NCI-H1436 (cell line): Measurements from ENCODE around the gene ZNF575.

Experiments used
- DNase-seq: peaks from one replicate; lab custom pipeline; 2025; lab: John Stamatoyannopoulos, UW

The ZNF575 gene

DNA sequence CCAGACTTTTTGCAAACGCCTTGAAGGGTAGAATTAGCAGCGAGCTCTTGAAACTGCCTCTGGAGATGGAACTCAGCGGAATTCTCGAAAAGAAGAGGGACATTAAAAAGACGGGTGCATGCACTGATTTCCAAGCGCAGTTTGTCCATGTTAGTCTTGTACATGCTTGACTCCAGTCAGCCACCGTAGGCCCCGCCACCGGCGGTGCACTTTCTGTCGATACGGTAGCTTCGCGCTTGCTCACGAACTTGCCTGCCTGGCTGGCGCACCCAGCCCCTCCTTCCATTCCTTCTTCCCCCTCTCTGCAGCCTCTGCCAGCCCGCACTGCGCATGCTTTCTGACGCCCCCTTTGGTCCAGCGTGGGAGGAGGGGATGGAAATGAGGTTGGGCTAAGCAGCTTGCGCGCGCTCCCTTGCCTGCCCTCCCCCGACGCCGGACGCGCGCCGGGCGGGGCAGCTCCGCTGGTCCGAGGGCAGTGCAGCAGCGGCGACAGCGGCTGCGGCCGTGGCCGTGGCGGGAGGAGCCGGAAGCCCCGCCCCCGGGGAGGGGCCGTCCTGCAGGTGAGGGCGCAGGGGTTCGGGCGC is at the start of gene ZNF575:
Gene ZNF575 (plus strand): TSS at position 227 of the 584 bp plus-strand sequence. CDS start 1,235 bp downstream, outside the sequence.
- peak; percentile 86 for DNase-seq

GRCh38 chr19:43483281-43483680 is 49.7 kb upstream of the ZNF575 start:
- DNase-seq: no peak

DNA sequence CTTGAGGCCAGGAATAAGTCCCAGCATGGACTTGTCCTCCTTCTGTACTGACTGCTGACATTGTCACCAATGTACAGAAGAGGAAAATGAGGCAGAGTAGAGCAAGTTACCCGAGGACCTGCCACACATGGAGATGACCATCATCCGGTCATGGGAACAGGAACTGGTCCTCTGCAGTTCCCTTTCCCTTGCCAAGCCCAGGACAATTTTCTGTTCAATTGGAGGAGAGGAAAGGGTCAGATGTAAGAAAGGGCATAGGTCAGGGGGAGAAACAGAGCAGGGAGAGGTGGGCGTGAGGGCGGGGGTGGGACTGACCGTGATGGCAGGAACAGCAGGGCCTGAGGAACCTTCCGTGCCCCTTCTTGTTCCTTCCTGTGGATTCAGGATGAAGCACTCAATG is 47.0 kb upstream of the ZNF575 start:
- no peak for DNase-seq

DNA sequence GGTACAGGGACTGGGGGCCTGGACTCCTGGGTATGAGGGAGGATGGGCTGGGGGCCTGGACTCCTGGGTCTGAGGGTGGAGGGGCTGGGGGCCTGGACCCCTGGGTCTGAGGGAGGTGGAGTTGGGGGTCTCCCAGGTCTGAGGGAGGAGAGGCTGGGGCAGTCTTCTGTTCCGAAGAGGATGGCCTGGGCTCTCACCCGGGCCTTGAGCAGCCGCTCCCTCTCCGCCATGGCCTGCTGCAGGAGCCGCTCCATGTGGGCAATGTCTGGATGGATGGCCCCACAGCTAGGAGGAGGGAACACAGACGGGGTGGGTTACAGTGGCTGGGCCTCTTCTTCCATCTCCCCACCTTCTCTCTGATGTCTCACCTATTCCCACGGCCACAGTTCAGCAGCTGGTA is 46.6 kb upstream of the ZNF575 start:
- no peak for DNase-seq

DNA sequence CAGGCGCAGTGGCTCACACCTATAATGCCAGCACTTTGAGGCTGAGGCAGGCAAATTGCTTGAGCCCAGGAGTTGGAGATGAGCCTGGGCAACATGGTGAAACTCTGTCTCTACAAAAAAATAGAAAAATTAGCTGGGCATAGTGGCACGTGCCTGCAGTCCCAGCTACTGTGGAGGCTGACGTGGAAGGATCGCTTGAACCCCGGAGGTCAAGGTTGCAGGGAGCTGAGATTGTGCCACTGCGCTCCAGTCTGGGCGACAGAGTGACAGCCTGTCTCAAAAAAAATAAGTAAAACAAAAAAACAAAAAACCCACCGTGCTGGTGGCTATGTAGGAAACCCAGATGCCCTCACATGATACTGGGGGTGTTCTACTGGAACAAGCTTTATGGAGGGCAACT is 44.8 kb upstream of the ZNF575 start:
- DNase-seq: no peak

- no peak for DNase-seq
These were observed 43.7 kb upstream of the ZNF575 start for GRCh38 chr19:43489310-43489709.

DNA sequence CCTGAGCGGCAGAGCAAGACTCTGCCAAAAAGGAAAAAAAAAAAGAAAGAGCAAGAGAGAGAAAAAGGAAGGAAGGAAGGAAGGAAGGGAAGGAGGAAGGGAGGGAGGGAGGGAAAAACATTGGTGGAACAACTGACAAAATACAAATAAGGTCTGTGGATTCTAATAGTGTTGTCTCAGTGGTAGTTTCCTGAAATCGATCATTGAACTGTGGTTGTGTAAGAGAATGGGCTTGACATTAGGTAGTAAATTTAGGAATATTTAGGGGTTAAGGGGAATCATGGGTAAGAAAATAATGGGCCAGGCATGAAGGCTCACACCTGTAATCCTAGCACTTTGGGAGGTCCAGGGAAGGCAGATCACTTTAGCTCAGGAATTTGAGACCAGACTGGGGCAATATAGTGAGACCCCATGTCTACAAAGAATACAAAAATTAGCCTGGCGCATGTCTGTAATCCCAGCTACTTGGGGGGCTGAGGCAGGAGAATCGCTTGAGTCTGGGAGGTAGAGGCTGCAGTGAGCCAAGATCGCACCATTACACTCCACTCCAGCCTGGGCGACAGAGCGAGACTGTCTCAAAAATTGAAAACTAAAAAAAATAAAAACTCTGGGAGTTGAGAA is 42.9 kb upstream of the ZNF575 start:
- no peak for DNase-seq

GRCh38 chr19:43490759-43491158 is 42.2 kb upstream of the ZNF575 start:
- no peak for DNase-seq

GRCh38 chr19:43495082-43495481 is 37.9 kb upstream of the ZNF575 start:
- DNase-seq: no peak

DNA sequence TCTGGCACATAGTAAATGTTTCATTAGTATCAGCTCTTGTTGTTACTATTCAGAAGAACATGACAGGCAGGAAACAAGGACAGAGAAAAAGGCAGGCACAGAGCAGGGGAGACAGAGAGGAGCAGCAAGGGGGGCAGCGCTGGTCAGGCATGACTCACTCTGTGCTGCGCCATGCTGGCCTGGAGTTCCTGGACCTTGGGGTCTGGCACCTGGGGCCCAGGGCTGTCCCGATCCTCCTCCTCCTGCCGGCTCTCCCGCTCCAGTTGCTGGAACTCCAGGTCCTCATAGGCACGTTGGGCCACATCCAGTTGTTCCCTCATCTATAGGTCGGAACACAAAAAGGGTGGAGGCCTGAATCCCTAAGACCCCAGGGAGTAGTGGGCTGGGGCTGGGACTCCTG is 36.0 kb upstream of the ZNF575 start:
- no peak for DNase-seq

- DNase-seq: no peak
These were observed 34.6 kb upstream of the ZNF575 start for GRCh38 chr19:43498233-43498842.

GRCh38 chr19:43499042-43499441 is 33.9 kb upstream of the ZNF575 start:
- no peak for DNase-seq

DNA sequence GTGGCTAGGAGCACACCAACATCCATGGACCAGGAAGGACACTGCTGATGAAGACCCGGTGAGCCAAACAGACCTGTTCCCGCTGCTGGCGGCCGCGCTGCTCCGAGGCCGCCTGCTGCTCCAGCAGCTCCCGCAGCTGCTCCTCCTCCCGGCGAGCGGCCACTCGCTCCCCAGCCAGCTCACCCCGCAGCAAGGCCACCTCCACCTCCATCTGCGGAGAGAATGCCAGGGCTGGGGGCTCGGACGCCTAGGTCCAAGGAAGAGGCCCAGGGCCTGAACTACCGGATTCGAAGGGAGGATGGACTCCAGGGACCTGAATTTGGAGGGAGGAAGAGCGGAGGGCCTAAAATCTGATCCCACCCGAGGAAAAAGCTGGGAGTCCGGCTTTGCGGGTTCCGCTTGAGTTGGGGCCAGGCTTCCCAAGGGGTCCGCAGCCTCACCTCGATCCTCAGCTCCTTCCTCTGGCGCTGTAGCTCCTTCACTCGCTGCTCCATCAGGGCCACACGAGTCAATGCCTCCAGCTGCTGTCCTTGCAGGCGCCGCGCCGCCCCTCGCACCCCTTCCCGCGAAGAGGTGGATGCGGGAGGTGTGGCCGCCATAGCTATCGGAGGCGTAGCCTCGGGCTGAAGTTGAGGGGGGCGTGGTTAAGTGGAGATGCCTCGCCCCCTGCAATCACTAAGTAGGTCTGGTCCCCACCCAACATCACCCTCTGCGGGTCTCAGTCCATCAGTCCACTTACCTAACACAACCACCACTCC is 31.1 kb upstream of the ZNF575 start:
- DNase-seq: no peak

GRCh38 chr19:43502419-43502976 is 30.5 kb upstream of the ZNF575 start:
- DNase-seq: no peak

GRCh38 chr19:43503501-43504425 is 29.2 kb upstream of the ZNF575 start:
- peak; percentile 94 for DNase-seq

GRCh38 chr19:43504426-43505185 is 28.4 kb upstream of the ZNF575 start, which contains the start of gene PHLDB3:
TSS of gene PHLDB3 (minus strand) at chr19:43504746. CDS start at chr19:43504118, 628 bp downstream.
- peak; percentile 32 for DNase-seq

DNA sequence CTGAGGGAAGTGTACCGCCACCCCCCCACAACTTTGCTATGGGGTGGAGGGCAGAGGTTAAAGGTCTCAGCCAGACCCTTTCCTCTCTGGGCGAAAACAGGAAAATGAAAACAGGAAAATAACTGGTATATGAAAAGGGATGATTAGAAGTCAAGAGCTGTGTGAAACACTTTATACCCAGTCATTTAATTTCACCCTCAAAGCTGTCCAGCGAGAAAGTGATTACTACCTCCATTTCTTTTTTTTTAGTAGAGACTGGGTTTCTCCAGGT is 27.9 kb upstream of the ZNF575 start:
- no peak for DNase-seq

DNA sequence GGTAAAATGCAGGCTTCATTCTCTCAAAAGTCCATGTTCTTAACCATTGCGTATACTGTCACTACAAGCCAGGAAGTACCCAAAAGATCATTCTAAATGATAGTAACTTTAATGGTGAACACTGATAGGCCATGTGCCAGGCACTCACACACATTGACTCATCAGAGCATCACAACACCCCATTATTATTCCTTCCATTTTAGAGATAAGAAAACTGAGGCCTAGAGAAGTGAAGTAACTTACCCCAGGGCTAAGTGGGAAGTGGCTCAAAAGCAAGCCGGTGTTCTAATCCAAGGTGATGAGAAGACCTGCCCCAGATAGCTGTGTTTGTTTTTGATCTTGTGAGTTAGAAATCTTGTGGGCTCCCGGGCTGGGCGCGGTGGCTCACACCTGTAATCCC is 27.0 kb upstream of the ZNF575 start:
- DNase-seq: no peak

DNA sequence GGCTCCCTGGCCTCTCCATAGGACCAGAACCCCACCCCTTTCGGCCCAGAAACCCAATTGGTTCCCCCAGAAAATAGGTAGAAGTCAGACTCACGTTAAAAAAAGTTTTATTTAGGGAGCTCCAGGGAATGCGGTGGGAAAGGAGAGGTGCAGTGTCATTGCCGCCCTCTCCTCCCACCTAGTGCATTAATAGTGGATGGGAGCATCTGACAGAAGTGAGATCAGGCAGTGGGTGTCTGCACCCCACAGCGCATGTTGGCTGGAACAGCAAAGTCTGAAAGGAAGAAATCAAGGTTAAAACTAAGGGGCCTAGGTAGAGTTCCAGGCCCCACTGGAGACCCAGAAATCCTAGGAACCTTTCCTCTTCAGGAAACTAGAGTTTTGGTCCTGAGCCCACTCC is 26.4 kb upstream of the ZNF575 start:
- no peak for DNase-seq

DNA sequence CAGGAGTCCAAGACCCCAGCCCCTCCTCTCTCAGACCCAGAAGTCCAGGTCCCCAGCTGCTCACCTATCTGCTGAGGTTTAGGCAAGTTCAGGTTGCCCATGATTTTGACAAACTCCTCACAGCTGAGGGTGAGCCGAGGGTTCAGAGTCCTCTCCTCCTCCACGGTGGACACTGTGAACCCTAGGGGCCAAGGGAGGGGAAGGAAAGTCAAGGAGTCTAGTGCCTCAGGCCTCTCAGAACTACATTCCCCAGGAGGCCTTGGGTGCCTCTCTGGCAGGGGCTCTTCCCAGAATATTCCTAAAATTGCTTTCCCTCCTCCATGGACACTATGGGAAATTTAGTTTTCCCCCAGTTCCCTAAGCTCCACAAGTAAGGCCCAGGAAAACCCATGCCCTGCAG is 25.1 kb upstream of the ZNF575 start:
- DNase-seq: no peak

DNA sequence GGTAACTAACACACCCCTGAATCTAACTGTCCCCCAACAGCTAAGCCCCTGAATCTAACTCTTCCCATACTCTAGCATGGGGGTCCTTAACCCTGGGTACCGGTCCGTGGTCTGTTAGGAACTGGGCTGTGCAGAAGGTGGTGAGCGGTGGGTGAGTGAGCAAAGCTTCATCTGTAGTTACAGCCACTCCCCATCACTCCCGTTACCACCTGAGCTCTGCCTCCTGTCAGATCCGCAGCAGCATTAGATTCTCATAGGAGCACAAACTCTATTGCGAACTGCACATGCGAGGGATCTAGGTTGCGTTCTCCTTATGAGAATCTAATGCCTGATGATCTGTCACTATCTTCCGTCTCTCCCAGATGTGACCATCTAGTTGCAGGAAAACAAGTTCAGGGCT is 22.3 kb upstream of the ZNF575 start:
- no peak for DNase-seq
